SK-N-SH (cell line): ENCODE data around the gene PRSS38. TPM values are rescaled to one million over a fixed set of nuclear protein-coding genes. Genes with fewer than 3 reads are reported as not detected.

Experiments used
- CTCF ChIA-PET: fragments of 300-600, 350-600 bp; formaldehyde crosslinking; extraction: SDS; loops from one replicate; lab custom pipeline; 2021; lab: Yijun Ruan, JAX
- POLR2A ChIA-PET: fragments of 350-600 bp; sonication (Branson Sonifier 250); formaldehyde crosslinking; extraction: SDS; loops from one replicate; lab custom pipeline; 2020; ENCODE audit warnings: antibody characterized with exemption, inconsistent platforms; lab: Yijun Ruan, JAX
- DNase-seq: peaks from one replicate; pipeline ENCODE4 v3.0.0; 2012
- H2AFZ ChIP-seq: fragments of 200-600 bp; sonication (generic); 2 replicates; pipeline ENCODE4 v1.8.1; 2016; ENCODE audit warnings: antibody characterized with exemption, mild to moderate bottlenecking, low read depth
- H3F3A ChIP-seq: fragments of 200-600 bp; sonication (generic); replicated peaks from 2 replicates; pipeline ENCODE3; 2016; ENCODE audit warnings: antibody characterized with exemption, mild to moderate bottlenecking; ENCODE audit not compliant: insufficient read depth
- H3K27ac ChIP-seq, 2 experiments: fragments of 200-500 bp in 1 of 2; fragments of 200-600 bp in 1 of 2; sonication (Bioruptor generic) in 1 of 2; sonication (generic), shearing (Covaris generic) in 1 of 2; 2 replicates each; pipeline versions ENCODE4 v1.5.1 to v1.6.1; 2014 to 2016; ENCODE audit warnings: low read depth in 2 of 2, inconsistent platforms in 1 of 2, low read length in 1 of 2, mild to moderate bottlenecking in 1 of 2, mixed read lengths in 1 of 2
- H3K27me3 ChIP-seq: fragments of 200-600 bp; sonication (generic), shearing (Covaris generic); 2 replicates; pipeline ENCODE4 v1.6.1; 2016; ENCODE audit warnings: mixed run types; ENCODE audit not compliant: insufficient read depth
- H3K36me3 ChIP-seq, 2 experiments: fragments of 200-500 bp in 1 of 2; fragments of 200-600 bp in 1 of 2; sonication (Bioruptor generic) in 1 of 2; sonication (generic) in 1 of 2; replicated peaks in 1 of 2; 2 replicates each; pipeline versions ENCODE3 to v1.5.1; 2014 to 2016; ENCODE audit warnings: low read length in 1 of 2, mild to moderate bottlenecking in 1 of 2; ENCODE audit not compliant: insufficient read depth in 2 of 2, control insufficient read depth in 1 of 2
- H3K4me1 ChIP-seq, 2 experiments: fragments of 200-500 bp in 1 of 2; fragments of 200-600 bp in 1 of 2; sonication (Bioruptor generic) in 1 of 2; sonication (generic), shearing (Covaris generic) in 1 of 2; 2 replicates each; pipeline versions ENCODE4 v1.5.1 to v1.6.1; 2014 to 2016; ENCODE audit warnings: low read depth in 1 of 2, low read length in 1 of 2, mixed run types in 1 of 2; ENCODE audit not compliant: insufficient read depth in 2 of 2, control insufficient read depth in 1 of 2
- H3K4me2 ChIP-seq: fragments of 200-600 bp; sonication (generic), shearing (Covaris generic); 2 replicates; pipeline ENCODE4 v1.6.1; 2017; ENCODE audit warnings: mixed run types
- H3K4me3 ChIP-seq, 2 experiments: fragments of 200-500 bp in 1 of 2; fragments of 200-600 bp in 1 of 2; sonication (Bioruptor generic) in 1 of 2; sonication (generic), shearing (Covaris generic) in 1 of 2; 2 replicates each; pipeline versions ENCODE4 v1.5.1 to v1.8.1; 2014 to 2016; ENCODE audit warnings: low read depth in 2 of 2, inconsistent platforms in 1 of 2, low read length in 1 of 2, mild to moderate bottlenecking in 1 of 2, mixed read lengths in 1 of 2, moderate library complexity in 1 of 2
- H3K79me2 ChIP-seq: fragments of 200-600 bp; sonication (generic); 2 replicates; pipeline ENCODE4 v1.8.1; 2017; ENCODE audit warnings: mild to moderate bottlenecking; ENCODE audit not compliant: insufficient read depth
- H3K9ac ChIP-seq: fragments of 200-600 bp; sonication (generic); 2 replicates; pipeline ENCODE4 v1.6.1; 2017; ENCODE audit warnings: mixed run types
- H3K9me2 ChIP-seq: fragments of 200-600 bp; sonication (generic); 2 replicates; pipeline ENCODE4 v1.6.1; 2017; ENCODE audit warnings: mixed run types
- H3K9me3 ChIP-seq: fragments of 200-600 bp; sonication (generic); 2 replicates; pipeline ENCODE4 v1.6.1; 2017; ENCODE audit warnings: mixed run types, mild to moderate bottlenecking, moderate library complexity
- H4K20me1 ChIP-seq: fragments of 200-600 bp; sonication (generic); 2 replicates; pipeline ENCODE4 v1.6.1; 2017; ENCODE audit warnings: mild to moderate bottlenecking, mixed run types; ENCODE audit not compliant: insufficient read depth
- CHD2 ChIP-seq: fragments of 150-350 bp; IDR thresholded peaks from 2 replicates; pipeline ENCODE4 v1.6.1; 2018; ENCODE audit warnings: low read length; ENCODE audit not compliant: partially characterized antibody
- FOSL2 ChIP-seq: IDR thresholded peaks from 2 replicates; pipeline ENCODE4 v1.4.0; 2012; ENCODE audit warnings: low read depth, mild to moderate bottlenecking, moderate library complexity, borderline replicate concordance
- GABPA ChIP-seq: IDR thresholded peaks from 2 replicates; pipeline ENCODE4 v1.4.0; 2012; ENCODE audit warnings: low read depth, mild to moderate bottlenecking
- GATA2 ChIP-seq: sonication (generic); formaldehyde crosslinking; IDR thresholded peaks from 2 replicates; pipeline ENCODE4 v1.5.0; 2020; ENCODE audit warnings: mild to moderate bottlenecking, missing genetic modification reagents
- IRF3 ChIP-seq: fragments of 150-350 bp; IDR thresholded peaks from 2 replicates; pipeline ENCODE4 v1.6.1; 2016; ENCODE audit warnings: mild to moderate bottlenecking, low read depth, low read length
- JUND ChIP-seq: IDR thresholded peaks from 2 replicates; pipeline ENCODE4 v1.4.0; 2012
- MAX ChIP-seq: IDR thresholded peaks from 2 replicates; pipeline ENCODE4 v1.4.0; 2012; ENCODE audit warnings: low read depth
- NFIC ChIP-seq: IDR thresholded peaks from 2 replicates; pipeline ENCODE4 v1.4.0; 2012; ENCODE audit warnings: borderline replicate concordance
- NRF1 ChIP-seq: IDR thresholded peaks from 2 replicates; pipeline ENCODE4 v1.6.1; 2012; ENCODE audit warnings: low read depth, mild to moderate bottlenecking, low read length
- PBX3 ChIP-seq: IDR thresholded peaks from 2 replicates; pipeline ENCODE4; 2012
- POLR2AphosphoS5 ChIP-seq: IDR thresholded peaks from 2 replicates; pipeline ENCODE4 v1.6.1; 2012; ENCODE audit warnings: low read depth, low read length
- RAD21 ChIP-seq: IDR thresholded peaks from 2 replicates; pipeline ENCODE4 v1.6.1; 2012; ENCODE audit warnings: mild to moderate bottlenecking, low read length
- RFX5 ChIP-seq: IDR thresholded peaks from 2 replicates; pipeline ENCODE4 v1.6.1; 2012; ENCODE audit warnings: mild to moderate bottlenecking, improper control_type of control experiment, low read length
- RXRA ChIP-seq: IDR thresholded peaks from 2 replicates; pipeline ENCODE4 v1.4.0; 2012; ENCODE audit warnings: low read depth, mild to moderate bottlenecking, borderline replicate concordance
- SMC3 ChIP-seq: IDR thresholded peaks from 2 replicates; pipeline ENCODE4 v1.6.1; 2012; ENCODE audit warnings: low read depth, low read length, improper control_type of control experiment
- TAF1 ChIP-seq: IDR thresholded peaks from 2 replicates; pipeline ENCODE4 v1.6.1; 2012; ENCODE audit warnings: low read depth, mild to moderate bottlenecking, low read length, moderate library complexity, borderline replicate concordance
- USF1 ChIP-seq: IDR thresholded peaks from 2 replicates; pipeline ENCODE4 v1.4.0; 2012; ENCODE audit warnings: low read depth, borderline replicate concordance
- USF2 ChIP-seq: fragments of 150-350 bp; IDR thresholded peaks from 2 replicates; pipeline ENCODE4 v1.6.1; 2017; ENCODE audit warnings: antibody characterized with exemption, low read length, low read depth, borderline replicate concordance
- whole genome bisulfite sequencing: methylation state at CpG from one replicate; pipeline ENCODE4 v1.1.6; 2017; ENCODE audit warnings: low lambda C conversion rate; 5-methylcytosine and 5-hydroxymethylcytosine counted together
- polyA plus RNA-seq, 3 experiments: library from polyadenylated mRNA; depleted of rRNA; stranded (reverse); fragments of >200 nt; gene quantifications; 2 replicates each; pipeline ENCODE4 v1.2.3, GENCODE V29; 2012

The PRSS38 gene
- polyA plus RNA-seq, 1 of the 3 experiments (the other 2 are of a cell fraction) = not detected

- no peak for DNase-seq
- Histone ChIP-seq H3K27me3 (no peaks in the 10 kb centered on the region), H3K9ac (no peak overlapping the region), H3K9me3 (no peaks in the 10 kb centered on the region), H3K27ac (no peak overlapping the region), H3K4me3 (no peak overlapping the region), H3K36me3 (no peaks in the 10 kb centered on the region), H3K4me2 (no peak overlapping the region), H2AFZ (no peak overlapping the region), H3K4me1 (no peaks in the 10 kb centered on the region), H3K79me2 (no peaks in the 10 kb centered on the region), H3F3A (no peaks in the 10 kb centered on the region), H4K20me1 (no peaks in the 10 kb centered on the region), H3K9me2 (no peaks in the 10 kb centered on the region)
- ChIA-PET CTCF (interaction anchor here (0.6 kb wide), 1 partner anchor 72 kb away, joined by 3 read pairs; no protein-coding TSS in a partner anchor), POLR2A (no interaction called here)
- TF ChIP-seq CHD2 (no peak), USF1 (no peak), USF2 (no peak), JUND (no peak), GABPA (no peak), RXRA (no peak), NFIC (no peak), NRF1 (no peak), PBX3 (no peak), RAD21 (no peak), FOSL2 (no peak), SMC3 (no peak)
- WGBS = 2% methylated on average over 3 of the region's 3 CpGs
Observed at GRCh38 chr1:227849251-227849650, 33.8 kb downstream of the PRSS38 start.

GRCh38 chr1:227854189-227854588, 38.7 kb downstream of the PRSS38 start:
- no peaks in the 10 kb centered on the region for H3K36me3 ChIP-seq
- H3K4me1 ChIP-seq = no peaks in the 10 kb centered on the region
- POLR2A ChIA-PET = no interaction called here
- no peaks in the 10 kb centered on the region for H4K20me1 ChIP-seq
- no peak overlapping the region for H3K9ac ChIP-seq
- no peak for TF ChIP-seq IRF3
- no peak for TF ChIP-seq GATA2 (CRISPR knock-in tag)
- TF ChIP-seq TAF1 = no peak
- TF ChIP-seq POLR2AphosphoS5 = no peak
- no peak for TF ChIP-seq RAD21
- TF ChIP-seq RFX5 = no peak
- TF ChIP-seq MAX = no peak
- TF ChIP-seq, all 33 proteins: peak for 0
- H3K9me2 ChIP-seq = no peaks in the 10 kb centered on the region
- H3K27me3 ChIP-seq = no peaks in the 10 kb centered on the region
- H3K4me2 ChIP-seq = no peak overlapping the region
- H3K9me3 ChIP-seq = no peaks in the 10 kb centered on the region
- H3F3A ChIP-seq = no peaks in the 10 kb centered on the region
- no peak overlapping the region for H2AFZ ChIP-seq
- no peak overlapping the region for H3K4me3 ChIP-seq
- H3K27ac ChIP-seq = no peak overlapping the region
- no peaks in the 10 kb centered on the region for H3K79me2 ChIP-seq
- no peak for DNase-seq
- CTCF ChIA-PET = no interaction called here
